GF-D8 (cell line): ENCODE results near the gene GGACT.
"Not testable (repeated sequence)": the region's sequence is repeated elsewhere in the genome, so short reads cannot be mapped to it uniquely, and the experiment has no call there.

Experiments used
- DNase-seq: peaks from one replicate; lab custom pipeline; 2025; lab: John Stamatoyannopoulos, UW

The GGACT gene

DNA sequence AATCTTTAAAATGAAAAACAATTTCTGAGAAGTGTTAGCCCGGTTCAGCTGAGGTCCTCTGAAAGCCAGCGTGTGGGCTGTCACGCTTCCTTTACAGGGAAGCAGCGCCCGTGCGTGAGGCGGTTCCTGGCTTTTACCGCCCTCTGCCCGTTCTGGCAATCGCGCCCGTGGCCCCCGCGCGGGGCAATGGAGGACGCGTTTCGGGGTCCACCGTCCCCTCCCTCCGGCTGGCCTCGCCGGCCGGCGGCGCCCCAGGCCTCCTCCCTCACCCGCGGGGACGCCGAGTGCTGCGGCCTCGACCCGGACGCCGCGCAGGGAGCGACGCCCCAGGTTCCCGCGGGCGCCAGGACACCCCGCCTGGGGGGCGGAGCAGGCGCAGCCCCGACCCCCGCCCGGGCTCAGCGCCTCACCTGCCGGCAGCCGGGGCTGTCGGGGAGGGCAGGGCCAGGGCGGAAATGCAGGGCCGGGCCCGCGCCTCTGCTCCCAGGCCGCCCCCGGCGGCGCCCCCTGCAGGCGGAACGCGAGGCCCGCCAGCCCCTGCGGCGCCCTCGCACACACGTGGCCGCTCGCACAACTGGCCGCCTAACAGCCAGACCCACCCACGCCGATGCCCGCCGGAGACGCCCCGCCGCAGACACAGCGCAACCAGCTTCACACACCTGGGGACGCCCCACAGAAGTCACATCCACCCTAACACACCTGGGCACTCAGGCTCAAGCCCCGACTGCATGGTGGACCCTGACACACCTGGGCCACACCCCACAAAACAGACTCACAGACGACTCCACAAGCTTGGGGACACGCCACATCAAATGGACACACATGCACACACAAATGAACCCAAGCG is at the start of gene GGACT:
Gene GGACT (minus strand): TSS at position 459 of the 847 bp plus-strand sequence. CDS start 56,198 bp downstream, outside the sequence.
- DNase-seq = peak; percentile 39

DNA sequence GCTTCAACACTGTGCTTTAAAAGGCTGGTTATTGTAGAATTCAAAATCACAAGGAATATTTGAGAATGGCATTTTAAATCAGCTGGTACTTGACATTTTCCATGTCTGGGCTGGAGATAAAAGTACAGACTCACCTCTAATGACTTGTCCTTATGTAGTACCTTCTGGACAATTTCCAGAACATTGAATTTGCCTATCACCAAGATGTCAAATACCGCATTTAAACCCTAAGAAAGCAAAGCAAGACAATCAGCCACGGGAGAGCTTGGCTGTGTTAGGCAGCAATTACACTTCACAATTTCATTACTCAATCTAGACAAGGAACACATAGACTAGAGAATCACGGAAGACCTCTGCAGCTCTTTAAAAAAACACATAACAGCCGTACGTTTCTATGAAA is 49.2 kb upstream of the GGACT start:
- no peak for DNase-seq

DNA sequence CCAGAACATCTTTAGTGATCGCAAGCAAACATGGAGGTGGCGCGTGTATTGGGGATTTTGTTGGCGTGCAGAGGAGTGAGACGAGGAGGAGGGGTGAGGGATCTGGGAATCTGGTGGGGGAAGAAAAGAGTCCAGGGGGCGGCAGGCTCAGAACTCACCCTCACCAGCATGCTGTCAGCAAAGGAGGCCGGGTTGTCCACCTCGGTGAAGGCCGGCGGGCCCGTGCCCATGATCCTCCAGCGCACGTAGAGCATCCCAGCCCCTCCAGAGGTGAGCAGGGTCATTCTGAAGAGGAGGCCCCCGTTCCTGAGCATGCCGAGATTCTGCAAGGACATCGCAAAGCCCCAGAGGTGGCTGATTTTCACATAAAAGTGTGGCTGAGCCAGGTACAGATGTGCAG is 48.8 kb upstream of the GGACT start:
- DNase-seq = no peak

GRCh38 chr13:100636441-100636840 is 47.9 kb upstream of the GGACT start:
- DNase-seq = no peak

DNA sequence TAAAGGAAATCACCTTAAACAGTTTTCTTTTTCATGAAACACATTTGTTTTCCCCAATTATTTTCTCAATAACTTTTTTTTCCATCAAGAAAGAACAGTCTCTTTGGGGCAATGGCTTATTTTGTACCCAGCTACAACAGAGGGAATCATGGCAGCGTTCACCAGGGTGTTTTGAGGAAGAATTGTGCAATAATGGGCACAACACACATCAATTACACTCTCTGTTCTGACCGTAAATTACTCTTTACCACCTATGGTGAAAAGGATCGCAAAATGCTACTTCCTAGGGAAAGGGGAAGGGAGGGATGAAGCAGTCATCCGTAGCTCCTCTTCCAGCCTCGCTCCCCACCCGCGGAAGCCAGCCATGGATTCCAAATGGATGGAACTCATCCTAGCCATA is 47.4 kb upstream of the GGACT start:
- no peak for DNase-seq

DNA sequence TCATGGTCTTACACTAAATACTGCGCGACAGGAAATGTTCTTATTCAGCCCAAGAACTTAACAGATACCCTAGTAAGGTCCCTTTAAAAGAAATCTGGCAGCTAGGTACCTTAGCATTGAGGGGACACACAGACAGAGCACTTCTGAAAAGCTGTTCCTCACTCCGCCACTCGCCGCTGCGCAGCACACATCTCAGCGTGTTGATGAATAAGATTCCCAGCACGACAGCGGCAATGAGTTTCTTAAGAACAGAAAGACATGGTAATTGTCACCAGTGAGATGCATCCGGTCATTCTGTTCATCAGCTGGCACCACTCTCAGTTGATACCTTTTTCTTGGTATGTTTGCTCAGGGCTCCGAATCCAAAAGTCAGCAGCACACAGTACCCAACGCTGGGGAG is 46.1 kb upstream of the GGACT start:
- DNase-seq = no peak

DNA sequence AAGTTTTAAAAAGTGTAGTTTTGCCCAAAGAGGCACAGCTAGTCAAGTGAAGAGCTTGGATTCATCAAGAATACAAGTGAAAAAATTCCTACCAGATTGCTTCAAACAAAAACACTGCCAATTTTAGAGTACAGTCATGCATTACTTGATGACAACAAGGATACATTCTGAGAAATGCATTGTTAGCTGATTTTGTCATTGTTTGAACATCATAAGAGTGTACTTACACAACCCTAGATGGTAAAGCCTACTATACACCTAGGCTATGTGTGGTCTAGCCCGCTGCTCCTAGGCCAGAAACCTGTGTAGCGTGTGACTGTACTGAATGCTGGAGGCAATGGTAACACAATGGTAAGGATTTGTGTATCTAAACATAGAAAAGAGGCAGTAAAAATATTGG is 44.9 kb upstream of the GGACT start:
- DNase-seq = no peak

DNA sequence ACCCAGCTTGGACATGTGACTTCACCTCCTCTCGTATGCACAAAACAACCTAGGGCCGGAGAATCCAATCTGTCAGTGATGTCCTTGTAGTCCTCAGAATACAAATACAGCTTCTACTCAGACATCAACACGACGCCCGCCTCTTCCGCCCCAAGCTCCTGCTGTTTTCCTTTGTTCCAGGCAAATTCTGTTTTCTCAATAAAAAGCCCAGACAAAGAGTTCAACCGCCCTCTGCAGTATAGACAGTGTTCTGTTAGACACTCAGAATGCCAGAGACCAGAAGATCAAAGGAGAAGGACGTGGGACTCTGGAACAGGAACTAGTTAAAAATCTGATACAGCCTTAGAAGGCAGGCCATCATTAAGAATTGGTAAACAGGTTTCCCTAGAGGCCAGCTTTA is 42.0 kb upstream of the GGACT start:
- no peak for DNase-seq

- DNase-seq = no peak
These were observed 38.5 kb upstream of the GGACT start for GRCh38 chr13:100627120-100627519.

DNA sequence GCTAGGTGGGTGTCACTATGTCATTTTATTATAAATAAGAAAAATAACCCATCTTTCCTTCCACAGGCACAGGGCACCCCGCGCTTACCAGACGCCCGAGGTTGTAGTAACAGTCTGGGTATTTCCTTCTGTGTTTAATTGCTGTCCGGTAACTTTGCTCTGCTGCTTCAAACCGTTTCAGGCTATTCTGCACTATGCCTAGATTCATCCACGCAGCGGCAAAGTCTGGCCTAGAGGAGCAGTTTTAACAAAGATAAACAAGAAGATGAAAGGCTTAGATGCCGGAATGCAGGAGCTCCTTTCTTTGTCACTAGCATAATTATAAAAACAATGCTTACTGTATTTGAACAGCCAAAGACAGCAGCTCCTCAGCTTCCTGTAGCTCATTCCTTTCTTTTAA is 36.9 kb upstream of the GGACT start:
- DNase-seq = no peak

DNA sequence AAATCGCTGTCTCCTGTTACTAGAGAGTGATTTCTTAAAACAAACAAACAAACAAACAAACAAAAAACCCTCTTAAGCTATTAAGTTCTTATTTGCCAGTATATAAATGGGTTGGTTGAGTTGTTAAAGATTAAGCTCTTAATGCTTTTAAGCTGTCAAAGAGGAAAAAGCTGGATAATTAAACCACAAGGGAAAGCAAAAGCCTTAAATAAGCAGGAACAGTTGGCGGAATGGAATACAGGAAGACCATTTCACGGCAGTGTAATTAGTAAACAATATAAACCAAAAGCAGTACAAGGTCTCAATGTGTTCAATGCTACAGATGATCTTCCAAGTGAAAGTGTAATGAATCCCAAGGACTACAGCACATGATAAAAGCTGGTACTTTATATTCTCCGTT is 32.2 kb upstream of the GGACT start:
- no peak for DNase-seq

GRCh38 chr13:100619940-100620339 is 31.4 kb upstream of the GGACT start:
- DNase-seq = no peak

GRCh38 chr13:100618897-100619296 is 30.3 kb upstream of the GGACT start:
- not testable (repeated sequence) for DNase-seq

DNA sequence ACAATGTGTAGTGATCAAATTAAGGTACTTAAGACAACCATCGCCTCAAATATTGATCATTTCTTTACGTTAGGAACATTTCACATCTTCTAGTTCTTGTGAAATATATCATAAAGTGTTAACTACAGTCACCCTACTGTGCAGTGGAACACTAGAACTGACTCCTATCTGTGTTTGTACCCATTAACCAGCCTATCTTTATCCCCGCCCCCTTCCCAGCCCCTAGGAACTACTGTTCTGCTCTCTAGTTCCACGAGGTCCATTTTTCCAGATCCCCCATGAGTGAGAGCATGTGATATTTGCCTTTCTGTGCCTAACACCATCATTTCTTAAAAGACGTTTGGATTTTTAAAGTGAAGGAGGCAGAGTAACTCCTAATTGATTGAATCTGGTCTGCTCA is 24.4 kb upstream of the GGACT start:
- no peak for DNase-seq

- DNase-seq = no peak
These were observed 23.3 kb upstream of the GGACT start for GRCh38 chr13:100611678-100612492.

- DNase-seq = peak; percentile 78
These were observed 22.1 kb upstream of the GGACT start for GRCh38 chr13:100610391-100611347.

DNA sequence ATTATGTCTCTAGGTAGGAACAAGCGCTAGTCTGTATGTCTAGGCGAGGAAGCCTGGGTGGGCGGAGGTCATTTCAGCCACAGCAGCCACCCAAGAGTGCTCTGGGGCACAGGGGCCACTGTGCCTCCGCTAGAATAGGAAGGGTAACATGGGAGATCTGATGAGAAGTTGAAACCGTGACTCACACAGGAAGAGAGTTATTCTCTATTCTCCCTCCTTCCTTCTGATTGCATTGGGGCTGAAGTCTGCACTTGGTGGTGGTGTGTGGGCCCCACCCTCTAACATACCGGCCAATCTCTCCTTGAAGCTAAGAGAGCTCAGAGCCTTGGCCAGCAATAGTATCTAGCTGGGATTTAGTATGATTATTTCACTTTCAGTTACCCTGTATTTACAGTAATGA is 20.3 kb upstream of the GGACT start:
- no peak for DNase-seq

DNA sequence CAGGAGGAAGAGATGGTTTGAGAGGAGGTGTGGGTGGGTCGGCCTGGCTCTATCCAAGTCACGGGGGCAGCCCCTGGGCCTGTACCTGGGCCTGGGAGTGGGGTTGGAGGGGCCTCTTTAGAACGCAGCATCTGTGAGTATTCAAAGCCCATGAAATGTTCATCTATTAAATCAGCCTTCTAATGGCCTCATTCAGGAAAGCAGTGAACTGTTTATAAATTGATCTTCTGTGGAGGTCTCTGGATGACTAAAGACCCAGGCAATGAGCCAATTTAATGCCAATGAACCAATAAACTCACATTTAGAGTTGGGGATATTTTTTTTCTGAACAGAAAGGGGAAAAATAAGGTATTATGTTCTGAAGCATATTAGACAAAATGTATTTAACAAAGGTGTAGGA is 19.9 kb upstream of the GGACT start:
- DNase-seq = no peak

- DNase-seq = peak; percentile 44
These were observed 16.5 kb upstream of the GGACT start for GRCh38 chr13:100604918-100605710.

DNA sequence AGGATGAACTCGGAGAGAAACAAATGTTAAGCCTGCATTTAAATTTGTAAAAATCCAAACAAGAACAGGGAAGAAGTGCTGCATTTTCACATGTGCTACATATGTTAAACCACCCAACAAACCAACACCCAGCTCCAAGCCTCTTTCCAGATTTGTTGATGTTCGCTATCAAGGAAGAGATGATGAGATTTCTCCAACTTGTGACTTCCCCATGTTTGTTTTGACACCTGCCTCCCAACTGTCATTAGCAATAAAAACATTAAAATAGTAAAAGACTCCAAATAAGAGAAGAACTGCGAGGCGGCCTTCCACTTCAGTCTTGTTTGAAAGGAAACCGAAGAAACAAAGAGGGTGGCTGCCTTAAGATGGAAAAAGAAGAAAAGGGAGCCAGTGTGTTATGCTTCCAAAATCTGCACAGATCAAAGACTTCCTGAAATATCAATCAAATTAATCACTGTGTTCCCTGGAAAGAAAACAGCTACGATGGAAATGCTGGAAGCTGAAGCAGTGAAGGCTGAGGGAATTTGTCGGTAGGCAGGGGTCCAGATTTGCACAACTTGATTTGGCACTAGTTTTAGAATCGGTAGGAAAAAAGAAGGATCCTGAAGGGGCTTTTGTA is 14.0 kb upstream of the GGACT start:
- DNase-seq = peak; percentile 30

DNA sequence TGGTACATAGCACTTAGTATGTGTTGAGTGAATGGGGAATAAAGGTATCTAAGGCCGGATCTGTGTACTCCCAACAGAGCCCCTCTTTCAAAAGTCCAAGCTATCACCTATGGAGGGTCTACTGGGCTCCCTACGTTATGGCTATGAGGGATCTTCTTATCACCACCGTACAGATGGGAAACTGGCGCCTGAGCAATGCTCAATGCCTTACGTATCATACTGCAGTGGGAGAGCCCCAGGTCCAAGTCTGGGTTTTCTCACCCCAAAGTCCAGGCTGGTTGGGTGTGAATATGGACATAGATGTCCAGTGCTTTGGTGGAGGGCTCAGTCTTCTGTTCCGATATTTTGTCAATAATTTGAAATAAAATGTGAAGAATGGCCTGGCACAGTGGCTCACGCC is 13.1 kb upstream of the GGACT start:
- no peak for DNase-seq
